OCI-LY3 (cell line): ENCODE data around the gene ENPP3.

ENCODE experiments used
- H2AFZ ChIP-seq: fragments of 200-600, 300-600 bp; shearing (Covaris generic); 2 replicates; pipeline ENCODE4 v1.6.0; 2014; ENCODE audit warnings: antibody characterized with exemption, low read depth, low read length
- H3K27ac ChIP-seq: fragments of 200-600, 300-600 bp; sonication (generic); 2 replicates; pipeline ENCODE4 v1.5.1; 2014; ENCODE audit warnings: mild to moderate bottlenecking, low read length, moderate library complexity, mixed read lengths
- H3K27me3 ChIP-seq: fragments of 200-600, 300-600 bp; sonication (generic); 2 replicates; pipeline ENCODE4 v1.6.1; 2014; ENCODE audit warnings: low read depth, low read length, mixed read lengths
- H3K36me3 ChIP-seq: fragments of 200-600, 300-600 bp; sonication (generic); replicated peaks from 2 replicates; pipeline ENCODE3; 2014; ENCODE audit warnings: low read depth, low read length, mixed read lengths
- H3K4me1 ChIP-seq: fragments of 300-600, 200-600 bp; sonication (generic); 2 replicates; pipeline ENCODE4 v1.6.1; 2014; ENCODE audit warnings: low read length, mixed read lengths
- H3K4me2 ChIP-seq: fragments of 200-600, 300-600 bp; sonication (generic); 2 replicates; pipeline ENCODE4 v1.6.1; 2014; ENCODE audit warnings: low read length, mixed read lengths
- H3K4me3 ChIP-seq: fragments of 300-600, 200-600 bp; sonication (generic); 2 replicates; pipeline ENCODE4 v1.5.1; 2014; ENCODE audit warnings: antibody characterized with exemption, mild to moderate bottlenecking, low read length, moderate library complexity
- H3K79me2 ChIP-seq: fragments of 300-600, 200-600 bp; shearing (Covaris generic); 2 replicates; pipeline ENCODE4 v1.6.1; 2014; ENCODE audit warnings: mild to moderate bottlenecking, low read length, mixed read lengths
- H3K9ac ChIP-seq: fragments of 300-600, 200-600 bp; shearing (Covaris generic); 2 replicates; pipeline ENCODE4 v1.6.0; 2014; ENCODE audit warnings: mild to moderate bottlenecking, low read length, moderate library complexity
- H3K9me3 ChIP-seq: fragments of 200-600, 300-600 bp; shearing (Covaris generic); 2 replicates; pipeline ENCODE4 v1.6.1; 2014; ENCODE audit warnings: low read length, mixed read lengths; ENCODE audit not compliant: insufficient read depth
- H4K20me1 ChIP-seq: fragments of 200-600, 300-600 bp; sonication (generic); 2 replicates; pipeline ENCODE4 v1.6.1; 2016; ENCODE audit warnings: low read length, mixed read lengths; ENCODE audit not compliant: insufficient read depth
- CTCF ChIP-seq: fragments of 200-600, 300-600 bp; sonication (generic); IDR thresholded peaks from 2 replicates; pipeline ENCODE4 v1.5.1; 2014; ENCODE audit warnings: antibody characterized with exemption, low read length, low read depth
- EZH2phosphoT487 ChIP-seq: fragments of 200-600 bp; shearing (Covaris generic); IDR thresholded peaks from 2 replicates; pipeline ENCODE4 v1.6.1; 2018; ENCODE audit warnings: antibody characterized with exemption, mixed run types, low read depth

ENPP3 gene

GRCh38 chr6:131773284-131773950, 136.3 kb downstream of the ENPP3 start:
- H3K9me3 ChIP-seq = no peaks in the 10 kb centered on the region
- no peaks in the 10 kb centered on the region for H3K79me2 ChIP-seq
- no peak overlapping the region for H3K4me2 ChIP-seq
- no peaks in the 10 kb centered on the region for H3K27me3 ChIP-seq
- no peaks in the 10 kb centered on the region for H4K20me1 ChIP-seq
- H3K27ac ChIP-seq = no peak overlapping the region
- no peak overlapping the region for H2AFZ ChIP-seq
- H3K4me3 ChIP-seq = no peak overlapping the region
- no peak overlapping the region for H3K9ac ChIP-seq
- no peaks in the 10 kb centered on the region for H3K4me1 ChIP-seq
- no peaks in the 10 kb centered on the region for H3K36me3 ChIP-seq
- TF ChIP-seq CTCF (no peak), EZH2phosphoT487 (no peak)

GRCh38 chr6:131775886-131776285, 138.8 kb downstream of the ENPP3 start:
- Histone ChIP-seq H3K27me3 (no peaks in the 10 kb centered on the region), H3K27ac (no peak overlapping the region), H3K4me3 (no peak overlapping the region), H2AFZ (no peak overlapping the region), H3K9ac (no peak overlapping the region), H3K9me3 (no peaks in the 10 kb centered on the region), H3K4me1 (no peaks in the 10 kb centered on the region), H3K36me3 (no peaks in the 10 kb centered on the region), H3K4me2 (no peak overlapping the region), H4K20me1 (no peaks in the 10 kb centered on the region), H3K79me2 (no peaks in the 10 kb centered on the region)
- no peak for TF ChIP-seq CTCF
- TF ChIP-seq EZH2phosphoT487 = no peak

- TF ChIP-seq CTCF (no peak), EZH2phosphoT487 (no peak)
- Histone ChIP-seq H3K27me3 (no peaks in the 10 kb centered on the region), H4K20me1 (no peaks in the 10 kb centered on the region), H3K4me3 (no peak overlapping the region), H2AFZ (no peak overlapping the region), H3K27ac (no peak overlapping the region), H3K4me1 (peaks cover 5% of the 10 kb centered on the region; the same call in 1 of the 2 replicates), H3K9ac (no peak overlapping the region), H3K36me3 (no peaks in the 10 kb centered on the region), H3K79me2 (no peaks in the 10 kb centered on the region), H3K9me3 (no peaks in the 10 kb centered on the region), H3K4me2 (no peak overlapping the region)
Measured at GRCh38 chr6:131776985-131777384, 139.9 kb downstream of the ENPP3 start.

GRCh38 chr6:131778169-131778568, 141.1 kb downstream of the ENPP3 start:
- no peaks in the 10 kb centered on the region for H3K79me2 ChIP-seq
- no peaks in the 10 kb centered on the region for H3K27me3 ChIP-seq
- H3K4me1 ChIP-seq = peaks cover 6% of the 10 kb centered on the region; the same call in 1 of the 2 replicates
- H2AFZ ChIP-seq = no peak overlapping the region
- H3K9ac ChIP-seq = no peak overlapping the region
- TF ChIP-seq CTCF (no peak), EZH2phosphoT487 (no peak)
- H3K27ac ChIP-seq = no peak overlapping the region
- H3K4me2 ChIP-seq = no peak overlapping the region
- H4K20me1 ChIP-seq = no peaks in the 10 kb centered on the region
- no peak overlapping the region for H3K4me3 ChIP-seq
- H3K36me3 ChIP-seq = no peaks in the 10 kb centered on the region
- no peaks in the 10 kb centered on the region for H3K9me3 ChIP-seq
